T follicular helper cell (primary cell): Measurements from ENCODE around the gene NUDT9.
"Not testable (repeated sequence)": the region's sequence is repeated elsewhere in the genome, so short reads cannot be mapped to it uniquely, and the experiment has no call there.

ENCODE experiments used
- DNase-seq: peaks from one replicate; pipeline ENCODE4 v3.0.0-alpha.2; 2020; ENCODE audit warnings: low read depth

Gene NUDT9

GRCh38 chr4:87462102-87462501 lies 39.7 kb downstream of the NUDT9 start:
- no peak for DNase-seq

GRCh38 chr4:87465739-87466366 lies 43.5 kb downstream of the NUDT9 start:
- DNase-seq, result no peak

DNA sequence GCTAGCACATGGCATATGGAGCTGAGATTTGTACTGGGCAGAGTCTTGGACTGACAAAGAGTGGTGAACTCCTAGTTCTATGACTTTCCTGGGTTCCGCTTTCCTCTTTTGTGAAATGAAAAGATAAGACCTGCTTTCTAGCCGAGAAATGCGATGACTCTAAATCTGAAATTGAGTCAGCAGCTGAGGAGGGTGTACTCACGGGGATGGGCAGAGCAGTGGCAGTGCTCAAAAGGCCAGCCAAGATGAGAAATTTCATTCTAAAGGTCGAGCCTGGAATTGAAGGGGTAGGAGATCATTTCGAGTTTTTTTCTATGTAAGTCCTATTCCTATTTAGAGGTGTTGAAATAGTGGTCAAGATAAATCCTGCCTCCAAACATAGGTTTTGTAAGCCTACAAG lies 47.0 kb downstream of the NUDT9 start:
- DNase-seq, result no peak

DNA sequence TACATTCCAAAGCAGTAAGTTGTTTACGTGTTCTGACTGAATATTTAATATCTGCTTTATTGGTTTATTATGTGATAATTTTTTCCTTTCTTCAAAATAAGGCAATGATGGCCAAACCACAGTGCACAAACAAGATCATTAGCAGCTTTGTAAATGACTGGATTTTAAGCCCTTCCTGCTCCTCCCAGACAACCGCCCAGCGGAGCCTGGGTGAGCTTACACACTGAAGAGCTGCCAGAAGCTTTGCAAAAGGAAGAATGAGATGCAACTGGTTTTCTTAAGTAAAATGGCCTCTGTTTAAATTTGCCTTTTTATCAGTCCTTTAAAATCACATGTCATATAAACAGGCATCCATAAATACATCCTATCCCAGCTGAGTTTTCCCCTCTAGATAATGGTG lies 54.6 kb downstream of the NUDT9 start:
- no peak for DNase-seq

DNA sequence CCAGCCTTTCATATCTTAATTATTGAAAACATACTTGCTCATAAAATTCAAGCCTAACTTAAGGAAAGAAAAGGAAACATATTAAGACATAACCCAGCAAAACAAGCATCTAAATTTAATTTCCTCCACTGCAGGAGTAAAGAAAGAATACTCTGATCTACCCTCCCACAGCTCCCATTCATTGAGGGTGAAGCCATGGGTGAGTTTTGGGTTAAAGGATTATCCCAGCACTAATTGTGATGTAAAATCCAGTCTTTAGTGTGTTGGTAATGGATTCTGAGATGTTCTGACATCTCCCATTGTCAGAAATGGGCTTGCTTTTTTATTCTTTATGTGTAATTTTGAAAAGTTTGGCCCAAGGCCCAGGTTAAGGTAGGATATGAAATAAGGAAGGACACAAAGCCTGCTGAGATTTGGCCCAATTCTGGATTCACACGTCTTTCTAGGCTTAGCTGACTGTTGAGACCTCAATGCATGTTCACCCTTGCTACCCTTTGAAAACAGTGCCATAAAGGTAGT lies 56.4 kb downstream of the NUDT9 start:
- no peak for DNase-seq

DNA sequence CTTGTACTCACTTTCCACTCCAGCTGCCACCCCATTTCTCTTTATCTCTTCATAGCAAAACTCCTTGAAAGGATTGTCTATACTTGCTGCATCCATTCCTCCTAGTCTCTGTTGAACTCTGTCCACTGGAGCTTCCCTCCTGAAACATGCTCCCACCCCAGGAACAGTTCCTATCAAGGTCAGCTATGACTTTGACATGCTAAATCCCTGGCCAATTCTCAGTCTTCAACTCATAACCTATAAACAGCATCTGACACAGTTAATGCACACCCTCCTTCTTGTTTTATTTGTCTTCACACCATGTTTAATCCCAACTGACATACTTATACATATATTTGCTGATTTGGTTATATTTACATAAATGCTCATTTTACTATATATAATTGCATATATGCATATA lies 59.0 kb downstream of the NUDT9 start:
- DNase-seq, result no peak

DNA sequence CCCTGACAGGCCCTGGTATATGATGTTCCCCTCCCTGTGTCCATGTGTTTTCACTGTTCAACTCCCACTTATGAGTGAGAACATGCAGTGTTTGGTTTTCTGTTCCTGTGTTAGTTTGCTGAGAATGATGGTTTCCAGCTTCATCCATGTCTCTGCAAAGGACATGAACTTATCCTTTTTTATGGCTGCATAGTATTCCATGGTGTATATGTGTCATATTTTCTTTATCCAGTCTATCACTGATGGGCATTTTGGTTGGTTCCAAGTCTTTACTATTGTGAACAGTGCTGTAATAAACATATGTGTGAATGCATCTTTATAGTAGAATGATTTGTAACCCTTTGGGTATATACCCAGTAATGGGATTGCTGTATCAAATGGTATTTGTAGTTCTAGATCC lies 60.9 kb downstream of the NUDT9 start:
- not testable (repeated sequence) for DNase-seq

DNA sequence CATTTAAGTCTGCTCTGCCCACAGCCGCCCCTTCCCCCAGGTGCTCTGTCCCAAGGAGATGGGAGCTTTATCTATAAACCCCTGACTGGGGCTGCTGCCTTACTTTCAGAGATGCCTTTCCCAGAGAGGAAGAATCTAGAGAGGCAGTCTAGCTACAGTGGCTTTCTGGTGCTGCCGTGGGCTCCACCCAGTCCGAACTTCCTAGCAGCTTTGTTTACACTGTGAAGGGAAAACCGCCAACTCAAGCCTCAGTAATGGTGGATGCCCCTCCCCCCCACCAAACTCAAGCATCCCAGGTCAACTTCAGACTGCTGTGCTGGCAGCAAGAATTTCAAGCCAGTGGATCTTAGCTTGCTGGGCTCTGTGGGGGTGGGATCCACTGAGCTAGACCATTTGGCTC lies 66.3 kb downstream of the NUDT9 start:
- DNase-seq, result not testable (repeated sequence)

DNA sequence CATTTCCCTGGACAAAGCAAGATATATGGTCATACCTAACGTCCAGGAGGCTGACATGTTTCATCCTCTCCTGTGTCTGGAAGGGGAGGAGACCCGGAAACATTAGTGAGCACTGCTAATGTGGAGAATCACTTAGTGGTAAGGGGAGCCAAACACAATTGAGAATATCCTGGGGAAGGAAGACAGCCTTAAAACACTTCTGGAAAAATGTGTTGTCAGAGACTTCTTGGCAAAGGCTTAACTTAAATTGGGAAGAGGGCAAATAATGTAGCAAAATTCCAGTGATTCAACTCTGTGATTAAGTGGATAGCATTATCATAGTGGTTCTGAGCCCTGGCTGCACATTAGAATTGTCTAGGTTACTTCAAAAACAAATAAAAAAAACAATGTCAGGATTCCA lies 67.3 kb downstream of the NUDT9 start:
- DNase-seq, result no peak

GRCh38 chr4:87490664-87491369 lies 68.4 kb downstream of the NUDT9 start:
- no peak for DNase-seq

DNA sequence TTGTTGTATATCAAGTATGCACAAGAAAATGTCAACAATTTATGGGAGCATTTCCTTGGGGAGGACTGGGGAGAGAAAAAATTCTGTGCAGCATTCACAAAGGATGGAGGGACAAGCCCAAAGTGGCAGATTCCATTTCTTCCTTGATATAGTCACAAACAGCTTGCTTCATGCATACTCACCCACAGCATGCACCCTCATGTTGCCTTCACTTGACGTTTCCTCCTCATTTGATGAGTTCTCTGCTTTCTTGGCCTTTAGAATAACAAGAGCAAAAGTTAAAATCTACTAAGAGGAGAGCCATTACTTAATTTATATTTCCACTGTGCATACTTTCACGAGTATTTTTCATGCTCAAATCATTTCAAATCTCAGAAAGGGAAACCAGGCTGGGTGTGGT lies 69.1 kb downstream of the NUDT9 start:
- no peak for DNase-seq

- DNase-seq, result not testable (repeated sequence)
Observed at GRCh38 chr4:87491851-87492250, 69.5 kb downstream of the NUDT9 start.

- DNase-seq, result no peak
Observed at GRCh38 chr4:87493115-87493514, 70.7 kb downstream of the NUDT9 start.

DNA sequence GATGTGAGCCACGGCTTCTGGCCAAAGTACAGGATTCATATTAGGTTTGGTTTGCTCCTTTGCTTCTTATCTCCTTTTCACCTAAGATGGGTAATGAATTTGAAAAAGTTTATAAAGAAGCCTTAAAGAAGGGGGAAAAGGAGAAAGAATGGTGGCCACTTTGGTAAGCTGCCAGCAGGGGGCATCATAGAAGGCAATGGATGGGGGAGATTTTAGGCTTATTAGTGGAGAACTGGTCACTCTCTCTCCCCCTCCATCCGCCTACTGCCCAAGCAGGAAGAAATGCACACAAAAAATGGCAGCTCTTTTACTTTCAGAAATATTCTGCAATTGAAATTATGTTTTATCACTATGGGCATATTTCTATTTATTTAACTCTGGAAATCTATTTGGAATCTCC lies 74.8 kb downstream of the NUDT9 start:
- DNase-seq, result no peak

- no peak for DNase-seq
Observed at GRCh38 chr4:87497578-87497977, 75.2 kb downstream of the NUDT9 start.

DNA sequence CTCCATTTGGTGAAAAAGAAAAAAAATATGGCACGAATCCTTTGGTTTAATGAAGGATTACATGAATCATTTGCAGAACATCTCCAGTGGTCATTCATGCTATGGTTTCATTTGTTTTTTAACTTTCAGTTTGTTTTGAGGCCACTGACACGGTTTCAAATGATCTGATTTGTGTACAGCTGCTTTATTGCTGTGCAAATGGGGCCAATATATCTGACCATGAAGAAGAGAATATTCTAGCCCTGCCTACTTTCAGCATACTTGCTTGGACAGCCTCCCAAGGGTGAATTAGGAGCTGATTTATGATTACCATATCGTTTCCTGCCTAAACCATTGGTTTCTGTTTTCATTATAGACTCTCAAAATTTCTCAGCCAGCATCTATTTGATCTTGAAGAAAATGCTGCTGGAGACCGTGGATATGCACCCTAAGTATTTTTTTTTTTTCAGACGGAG lies 76.1 kb downstream of the NUDT9 start:
- no peak for DNase-seq

DNA sequence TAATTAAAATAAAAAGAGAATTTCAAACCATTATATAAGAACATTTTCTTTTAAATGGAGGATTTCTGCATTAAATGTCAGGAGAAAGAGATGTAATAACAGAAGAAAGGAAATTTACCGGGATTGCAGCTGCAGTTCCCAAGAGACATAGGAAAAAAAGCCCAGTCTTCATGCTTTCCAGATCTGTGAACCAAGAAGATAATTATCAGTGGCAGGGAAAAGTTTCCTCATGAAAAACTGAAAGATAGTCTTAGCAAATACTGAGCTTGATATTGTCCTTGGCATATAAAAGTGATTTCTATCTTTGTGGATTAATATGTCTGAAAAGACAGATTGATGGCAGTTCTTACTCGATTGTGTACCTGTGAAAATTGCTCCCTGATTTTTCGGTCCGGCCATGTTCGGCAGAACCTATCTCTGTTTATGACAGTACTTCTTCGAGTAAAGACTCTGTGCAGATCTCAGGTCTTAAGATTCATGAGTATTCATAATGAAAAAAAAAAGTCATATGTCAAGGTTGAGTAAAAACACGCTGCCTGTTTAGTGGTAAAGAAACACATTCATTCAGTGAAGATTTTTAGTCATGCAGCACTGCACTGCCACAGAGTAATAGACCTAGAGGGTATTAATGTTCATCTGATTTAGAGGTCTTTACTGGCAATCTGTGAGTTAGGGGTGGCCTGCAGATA lies 77.2 kb downstream of the NUDT9 start:
- DNase-seq, result no peak

DNA sequence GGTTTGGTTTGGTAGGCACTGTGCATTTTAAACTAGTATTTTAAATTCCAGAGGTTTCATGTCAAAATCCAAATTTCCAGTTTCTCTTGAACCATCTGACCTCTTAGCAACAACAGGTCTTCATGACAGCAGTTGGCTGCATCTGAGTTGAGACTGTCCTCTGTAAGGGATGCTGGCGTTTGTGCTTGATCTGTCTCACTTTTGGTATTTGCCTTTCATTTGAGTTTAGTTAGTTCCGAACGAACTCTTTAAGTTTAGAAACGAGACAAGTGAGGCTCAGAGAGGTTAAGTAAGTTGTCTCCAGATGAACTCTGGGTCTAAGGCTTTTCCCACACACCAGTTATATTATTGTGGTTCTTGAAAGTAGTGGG lies 77.7 kb downstream of the NUDT9 start:
- DNase-seq, result no peak

DNA sequence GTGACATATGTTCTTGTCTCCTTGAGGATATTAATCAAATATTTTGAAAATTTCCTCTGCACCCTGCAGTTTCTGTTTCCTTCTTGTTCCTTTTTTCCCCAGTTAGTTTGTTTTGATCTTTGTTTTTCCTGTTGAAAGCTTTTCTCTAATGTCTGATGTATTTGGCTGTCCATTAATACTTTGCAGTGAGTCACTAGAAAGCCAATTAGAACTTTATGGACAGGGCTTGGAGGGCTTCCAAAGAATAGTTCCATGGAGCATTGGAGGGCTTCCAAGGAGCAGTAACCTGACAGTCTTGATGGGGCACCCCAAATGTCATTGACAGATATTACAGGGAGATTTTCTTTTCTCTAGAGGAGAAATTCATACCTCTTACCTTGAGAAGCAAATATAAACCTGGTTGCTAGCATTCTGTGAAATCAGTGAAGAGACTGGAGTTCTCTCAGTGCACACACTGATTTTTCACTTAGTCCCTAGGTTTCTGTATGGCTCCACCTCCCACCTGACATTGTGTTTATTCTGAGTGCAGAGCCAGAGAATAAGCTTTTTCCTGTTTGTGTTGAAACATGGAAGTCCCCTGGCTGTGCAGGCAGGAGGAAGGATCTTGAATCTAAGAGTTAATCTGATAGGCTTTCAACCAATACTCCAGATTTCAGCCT lies 80.3 kb downstream of the NUDT9 start:
- DNase-seq, result no peak

GRCh38 chr4:87505862-87506261 lies 83.5 kb downstream of the NUDT9 start:
- DNase-seq, result no peak

- DNase-seq, result no peak
Observed at GRCh38 chr4:87506974-87507701, 84.8 kb downstream of the NUDT9 start.
